ENCODE measurements around the gene IRF9.

GRCh38 chr14:24145690-24146452 is 15.2 kb upstream of the IRF9 start:
- TF ChIP-seq CTCF (IDR thresholded peaks at IDR 0.05; ENCODE audit: low read length) (no peak), EZH2 (IDR thresholded peaks at IDR 0.05; ENCODE audit: borderline replicate concordance, low read length) (no peak)

Measured in OCI-LY1 (cell line).